Activated CD4-positive, alpha-beta T cell treated with anti-CD3 and anti-CD28 coated beads, Interleukin-2, Interleukin-4, amounts not matched to agents 100 ng/mL and 50 ng/mL, durations not matched to agents 16 hours and 8 hours (primary cell): ENCODE measurements around the gene ERI3.

Experiments used
- DNase-seq: peaks from one replicate; pipeline ENCODE4 v3.0.0-alpha.2; 2020; ENCODE audit warnings: low spot score

ERI3 gene, protein sequence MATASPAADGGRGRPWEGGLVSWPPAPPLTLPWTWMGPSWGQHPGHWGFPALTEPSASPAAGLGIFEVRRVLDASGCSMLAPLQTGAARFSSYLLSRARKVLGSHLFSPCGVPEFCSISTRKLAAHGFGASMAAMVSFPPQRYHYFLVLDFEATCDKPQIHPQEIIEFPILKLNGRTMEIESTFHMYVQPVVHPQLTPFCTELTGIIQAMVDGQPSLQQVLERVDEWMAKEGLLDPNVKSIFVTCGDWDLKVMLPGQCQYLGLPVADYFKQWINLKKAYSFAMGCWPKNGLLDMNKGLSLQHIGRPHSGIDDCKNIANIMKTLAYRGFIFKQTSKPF

DNA sequence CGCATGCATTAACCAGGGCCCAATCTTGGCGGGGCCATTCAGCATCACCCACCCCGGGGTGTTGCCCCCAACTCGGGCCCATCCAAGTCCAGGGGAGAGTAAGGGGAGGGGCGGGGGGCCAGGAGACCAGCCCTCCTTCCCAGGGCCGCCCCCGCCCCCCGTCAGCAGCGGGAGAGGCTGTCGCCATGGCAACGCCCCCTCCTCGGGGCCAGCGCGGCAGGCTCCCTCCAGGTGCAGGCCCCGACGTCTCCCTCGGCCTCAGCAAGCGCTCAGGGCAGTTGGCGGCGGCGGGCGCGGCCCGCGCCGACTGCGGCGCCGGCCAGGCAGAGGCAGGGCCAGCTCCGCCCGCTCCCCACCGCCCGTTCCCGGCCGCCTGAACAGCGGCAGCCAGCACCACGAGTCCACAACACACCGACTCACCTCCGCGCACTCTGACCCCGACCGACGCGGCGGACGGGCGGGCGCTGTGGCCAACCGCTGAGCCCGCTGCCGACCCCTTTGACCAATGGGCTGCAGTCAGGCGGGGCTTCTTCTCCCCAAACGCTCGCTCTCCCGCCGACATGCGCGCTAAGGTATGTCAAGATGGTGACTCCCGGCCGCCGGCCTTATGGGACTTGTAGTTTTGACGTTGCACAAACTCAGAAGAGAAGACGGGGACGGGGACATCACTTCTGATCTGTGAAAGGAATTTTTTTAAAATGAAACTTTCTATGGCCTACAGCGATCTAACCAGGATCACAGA, at the start of gene ERI3:
Gene ERI3, minus strand, starts transcription at position 418 of the 742 bp plus-strand sequence. Its CDS starts 231 bp downstream, at position 187.
- DNase-seq = peak; percentile 97

DNA sequence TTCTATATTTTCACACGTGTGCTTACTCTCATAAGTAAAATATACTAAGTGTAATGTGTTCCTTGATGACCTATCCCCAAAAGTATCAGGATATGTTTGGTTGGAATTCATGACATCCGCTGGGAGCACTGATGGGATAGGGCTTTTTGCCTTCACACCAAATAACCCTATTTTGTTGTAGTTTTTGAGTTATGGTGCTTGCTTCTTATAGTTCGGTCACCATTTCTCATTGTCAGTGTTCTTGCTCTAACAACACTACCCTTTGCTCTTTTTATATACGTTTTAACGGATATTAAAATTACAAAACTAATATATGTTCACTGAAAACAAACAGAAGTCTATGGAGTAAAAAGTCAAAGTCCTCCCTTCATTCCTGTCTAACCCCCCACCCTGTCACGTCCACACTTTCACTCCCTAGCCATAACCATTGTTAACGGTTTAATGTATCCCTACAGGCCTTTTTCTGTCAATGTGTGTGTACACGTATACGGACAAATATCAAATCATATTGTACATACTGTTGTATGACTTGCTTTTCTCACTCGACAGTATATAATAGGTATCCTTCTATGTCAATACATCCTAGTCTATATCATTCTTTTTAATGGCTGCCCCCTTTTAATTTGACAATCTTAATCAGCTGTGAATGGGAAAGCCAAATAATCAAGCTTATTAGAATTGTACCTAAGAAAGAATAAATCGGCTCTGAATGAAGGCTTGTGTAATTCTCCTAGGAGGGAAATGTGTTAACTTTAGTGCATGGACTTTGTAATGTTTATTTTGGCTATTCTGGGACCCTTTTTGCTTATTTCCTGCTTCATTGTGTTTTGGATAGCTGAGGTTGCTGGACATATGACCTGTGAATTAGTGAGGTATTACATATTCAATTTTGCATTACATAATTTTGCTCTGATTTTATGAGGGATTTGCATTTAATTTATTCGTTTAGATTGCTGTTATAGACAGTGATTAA, 46.5 kb upstream of the ERI3 start:
- no peak for DNase-seq

- DNase-seq = no peak
Observed at GRCh38 chr1:44390277-44390676, 35.2 kb upstream of the ERI3 start.

DNA sequence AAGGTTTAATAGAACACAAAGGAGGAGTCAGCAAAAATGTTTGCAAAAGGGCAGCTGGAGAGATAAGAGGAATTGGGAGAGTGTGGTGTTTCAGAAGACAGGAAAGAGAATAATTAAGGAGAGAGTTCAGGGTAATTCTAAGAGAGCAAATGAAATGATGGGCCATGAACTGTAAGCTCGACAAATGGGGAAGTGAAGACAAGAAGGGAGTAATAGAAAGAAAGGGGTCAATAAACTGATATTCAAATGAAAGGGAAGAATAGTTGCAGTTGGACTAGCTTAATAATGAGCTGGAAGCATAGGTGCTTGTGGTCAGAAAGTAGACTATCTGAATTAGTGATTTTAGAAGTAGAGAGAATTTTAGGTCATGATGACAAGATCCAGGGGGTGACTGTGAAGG, 34.4 kb upstream of the ERI3 start:
- DNase-seq = no peak

- DNase-seq = no peak
Observed at GRCh38 chr1:44388551-44388950, 33.5 kb upstream of the ERI3 start.

GRCh38 chr1:44380666-44381177, 25.7 kb upstream of the ERI3 start:
- DNase-seq = no peak

DNA sequence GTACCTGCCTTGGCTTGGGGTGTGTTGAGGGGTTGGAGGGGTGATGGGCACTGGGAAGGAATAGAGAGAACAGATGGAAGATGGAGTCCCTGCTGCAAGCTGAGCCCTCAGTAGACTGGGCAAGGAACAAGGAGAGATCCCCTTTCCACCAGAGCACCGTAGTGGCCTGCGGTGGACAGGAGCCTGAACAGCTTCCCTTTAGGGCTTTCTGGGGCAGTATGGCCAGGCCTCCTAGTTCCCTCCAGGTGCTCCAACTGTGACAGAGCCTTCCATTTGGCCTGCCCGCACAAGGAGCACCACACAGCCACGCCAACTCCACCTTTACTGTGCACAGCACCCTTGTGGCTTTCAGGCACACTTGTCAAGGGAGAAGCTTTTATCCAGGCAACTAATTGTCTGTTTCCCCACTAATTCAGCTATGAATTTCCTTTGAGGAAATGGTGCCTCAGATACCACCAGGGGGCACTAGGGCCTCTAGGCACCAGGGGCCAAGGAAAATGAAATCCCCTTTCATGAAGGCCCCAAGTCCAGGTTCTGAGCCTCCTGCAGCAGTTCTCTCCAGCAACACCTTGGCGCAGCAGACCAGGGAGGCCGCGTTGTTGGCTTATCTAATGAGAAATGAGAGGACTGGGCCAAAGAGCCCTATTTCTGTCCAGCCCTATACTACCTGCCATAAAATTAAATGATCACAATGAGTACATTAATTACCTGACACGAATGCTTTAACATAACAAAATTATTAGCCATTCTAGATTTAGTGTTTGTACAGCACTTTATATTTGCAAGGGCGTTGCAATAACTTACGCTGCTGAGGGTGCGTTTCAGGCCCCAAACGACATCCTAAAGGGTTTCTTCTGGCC, 23.1 kb upstream of the ERI3 start:
- DNase-seq = peak; percentile 42

- DNase-seq = no peak
Observed at GRCh38 chr1:44375547-44375946, 20.5 kb upstream of the ERI3 start.

- no peak for DNase-seq
Observed at GRCh38 chr1:44371206-44371605, 16.1 kb upstream of the ERI3 start.

- no peak for DNase-seq
Observed at GRCh38 chr1:44368471-44369151, 13.6 kb upstream of the ERI3 start.

DNA sequence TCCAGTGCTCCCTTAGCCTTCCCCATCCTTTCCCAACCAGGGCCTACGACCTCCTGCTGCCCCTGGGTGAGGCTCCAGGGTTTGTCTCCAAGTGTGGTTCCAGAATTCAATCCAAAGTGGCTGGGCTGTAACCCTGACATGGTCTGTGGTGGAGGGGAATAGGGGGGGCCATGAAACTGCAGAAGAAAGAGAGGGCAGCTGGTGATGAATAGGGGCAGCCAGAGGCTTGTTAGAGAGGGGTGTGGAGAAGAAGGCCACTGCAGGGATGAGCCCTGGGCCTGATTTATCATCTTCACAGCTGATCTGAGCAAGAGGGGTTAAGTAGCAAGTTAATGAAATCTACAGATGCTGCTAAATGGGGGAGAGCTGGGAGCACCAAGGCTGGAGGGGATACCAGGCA, 12.9 kb upstream of the ERI3 start:
- no peak for DNase-seq

GRCh38 chr1:44366371-44366975, 11.4 kb upstream of the ERI3 start:
- DNase-seq = no peak

GRCh38 chr1:44361478-44361877, 6.4 kb upstream of the ERI3 start:
- DNase-seq = no peak

- no peak for DNase-seq
Observed at GRCh38 chr1:44359234-44359935, 4.3 kb upstream of the ERI3 start.

DNA sequence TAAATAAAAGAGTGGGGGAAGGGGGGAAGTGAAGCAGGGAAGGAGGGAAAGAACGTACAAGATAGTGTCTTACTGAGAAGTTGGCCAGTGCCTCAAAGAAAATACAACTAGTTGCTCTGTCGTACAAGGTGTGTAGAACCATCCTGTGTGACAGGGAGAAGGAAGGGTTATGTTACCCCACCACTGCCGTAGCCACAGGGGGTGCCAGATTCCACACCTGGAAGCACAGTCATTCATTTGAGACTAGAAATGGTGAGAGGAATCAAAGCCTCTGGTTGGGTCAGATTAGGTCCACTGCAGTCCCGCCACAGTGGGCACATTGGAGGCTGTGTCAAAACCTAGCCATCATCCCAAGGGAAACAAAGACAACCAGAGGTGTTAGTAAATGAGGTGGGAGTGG, 2.7 kb upstream of the ERI3 start:
- no peak for DNase-seq

GRCh38 chr1:44355582-44356305, 687 bp upstream of the ERI3 start:
- DNase-seq = no peak

GRCh38 chr1:44354268-44354839, 703 bp downstream of the ERI3 start:
- no peak for DNase-seq

- no peak for DNase-seq
Observed at GRCh38 chr1:44353604-44354003, 1.5 kb downstream of the ERI3 start.
